GM23338 (cell line): ENCODE measurements around the gene TMPRSS2. TPM values are rescaled to one million over a fixed set of nuclear protein-coding genes. Genes with fewer than 3 reads are reported as not detected.

ENCODE experiments used
- ATAC-seq: fragments of 200-7000 bp; cut with Tn5 transposase; 3 replicates; pipeline ENCODE4 v1.9.1; 2020
- DNase-seq: peaks from one replicate; pipeline ENCODE4 v3.0.0-alpha.2; 2015; ENCODE audit warnings: low spot score
- H2AFZ ChIP-seq: fragments of 200-600 bp; sonication (generic); 2 replicates; pipeline ENCODE4 v1.8.0; 2016; ENCODE audit warnings: antibody characterized with exemption, mild to moderate bottlenecking, moderate library complexity
- H3F3A ChIP-seq: fragments of 200-600 bp; sonication (generic); replicated peaks from 2 replicates; pipeline ENCODE4 v1.8.0; 2017; ENCODE audit warnings: antibody characterized with exemption, mixed run types, low read depth
- H3K27ac ChIP-seq: fragments of 200-600 bp; sonication (generic); 2 replicates; pipeline ENCODE4 v1.6.1; 2016; ENCODE audit warnings: low read depth
- H3K27me3 ChIP-seq: fragments of 200-600 bp; sonication (generic); 2 replicates; pipeline ENCODE4 v1.8.0; 2016; ENCODE audit warnings: mild to moderate bottlenecking, mixed run types, moderate library complexity; ENCODE audit not compliant: insufficient read depth
- H3K36me3 ChIP-seq: fragments of 200-600 bp; sonication (generic); 2 replicates; pipeline ENCODE4 v1.8.0; 2016; ENCODE audit warnings: mild to moderate bottlenecking; ENCODE audit not compliant: insufficient read depth
- H3K4me1 ChIP-seq: fragments of 200-600 bp; sonication (generic); 2 replicates; pipeline ENCODE4 v1.8.0; 2016; ENCODE audit warnings: mild to moderate bottlenecking, moderate library complexity; ENCODE audit not compliant: insufficient read depth
- H3K4me2 ChIP-seq: fragments of 200-600 bp; sonication (generic); 2 replicates; pipeline ENCODE4 v1.7.1; 2017; ENCODE audit warnings: mixed run types
- H3K4me3 ChIP-seq: fragments of 200-600 bp; sonication (generic); 2 replicates; pipeline ENCODE4 v1.6.1; 2016; ENCODE audit warnings: mixed run types
- H3K79me2 ChIP-seq: fragments of 200-600 bp; sonication (generic); replicated peaks from 2 replicates; pipeline ENCODE4 v1.8.0; 2017; ENCODE audit warnings: mild to moderate bottlenecking; ENCODE audit not compliant: insufficient read depth
- H3K9me2 ChIP-seq: fragments of 200-600 bp; sonication (generic); 2 replicates; pipeline ENCODE4 v1.8.0; 2017; ENCODE audit not compliant: insufficient read depth
- H4K20me1 ChIP-seq: fragments of 200-600 bp; sonication (generic); replicated peaks from 2 replicates; pipeline ENCODE4 v1.8.0; 2017; ENCODE audit warnings: mild to moderate bottlenecking; ENCODE audit not compliant: insufficient read depth
- H3K27ac Mint-ChIP-seq: 2 replicates; pipeline ENCODE4 v1.8.0; 2020; ENCODE audit warnings: inconsistent platforms, mild to moderate bottlenecking, moderate library complexity, mixed read lengths
- H3K27me3 Mint-ChIP-seq: 3 replicates; pipeline ENCODE4 v1.8.0; 2022; ENCODE audit warnings: low read depth, mild to moderate bottlenecking, moderate library complexity, mixed read lengths, inconsistent platforms; ENCODE audit not compliant: insufficient read depth, poor library complexity
- H3K36me3 Mint-ChIP-seq: 3 replicates; pipeline ENCODE4 v1.8.0; 2021; ENCODE audit warnings: low read depth, mild to moderate bottlenecking, inconsistent platforms, moderate library complexity, mixed read lengths
- H3K4me1 Mint-ChIP-seq: 3 replicates; pipeline ENCODE4 v1.8.0; 2020; ENCODE audit warnings: mild to moderate bottlenecking, inconsistent platforms, mixed read lengths
- H3K4me3 Mint-ChIP-seq: 3 replicates; pipeline ENCODE4 v1.8.0; 2021; ENCODE audit warnings: moderate library complexity, mild to moderate bottlenecking, inconsistent platforms, mixed read lengths
- H3K9me3 Mint-ChIP-seq: 3 replicates; pipeline ENCODE4 v1.8.0; 2020; ENCODE audit warnings: moderate library complexity, mild to moderate bottlenecking, inconsistent platforms, mixed read lengths
- CREB1 ChIP-seq: fragments of 250-450 bp; sonication (Bioruptor Pico); IDR thresholded peaks from 2 replicates; pipeline ENCODE4 v1.5.0; 2020; ENCODE audit warnings: low read depth, mild to moderate bottlenecking, moderate library complexity
- EZH2 ChIP-seq: fragments of 200-600 bp; sonication (generic); IDR thresholded peaks from one replicate; pipeline ENCODE4 v1.8.0; 2017; ENCODE audit warnings: antibody characterized with exemption, mild to moderate bottlenecking, low read depth; ENCODE audit not compliant: unreplicated experiment
- EZH2phosphoT487 ChIP-seq: fragments of 200-600 bp; sonication (generic); IDR thresholded peaks from one replicate; pipeline ENCODE4 v1.8.1; 2018; ENCODE audit warnings: antibody characterized with exemption; ENCODE audit not compliant: unreplicated experiment
- NANOG ChIP-seq: IDR thresholded peaks from 2 replicates; pipeline ENCODE4 v1.6.1; 2016; ENCODE audit warnings: antibody characterized with exemption, borderline replicate concordance
- ZNF114 ChIP-seq: fragments of 250-450 bp; sonication (Bioruptor Pico); IDR thresholded peaks from 2 replicates; pipeline ENCODE4 v1.5.0; 2020; ENCODE audit warnings: mild to moderate bottlenecking, moderate library complexity
- ZNF331 ChIP-seq: fragments of 250-450 bp; sonication (Bioruptor Pico); IDR thresholded peaks from 2 replicates; pipeline ENCODE4 v1.5.0; 2020; ENCODE audit warnings: low read depth, mild to moderate bottlenecking, moderate library complexity
- polyA plus RNA-seq: library from polyadenylated mRNA; unstranded; fragments of >200 nt; fragmentation: Nextera tagmentation; extraction: Ambion mirVana; gene quantifications from 2 replicates; pipeline ENCODE4 v1.2.1, GENCODE V29; 2016
- total RNA-seq: library from RNA; depleted of rRNA; stranded (reverse); fragments of >200 nt; shearing (Covaris generic); gene quantifications from 2 replicates; pipeline ENCODE4 v1.2.3, GENCODE V29; 2014
- TF ChIP-seq, protein P1 (sequence below), 2 experiments: fragments of 200-600 bp in 1 of 2; sonication (generic) in 1 of 2; conservative IDR thresholded peaks; 2 replicates each; pipeline versions ENCODE4 v1.5.1 to v1.6.1; 2016 to 2017; ENCODE audit warnings: antibody characterized with exemption in 2 of 2, low read depth in 2 of 2, mild to moderate bottlenecking in 2 of 2, moderate library complexity in 1 of 2
- TF ChIP-seq, protein P2 (sequence below): IDR thresholded peaks from one replicate; pipeline ENCODE4 v1.6.1; 2018; ENCODE audit warnings: antibody characterized with exemption; ENCODE audit not compliant: unreplicated experiment
- TF ChIP-seq, protein P3 (sequence below): IDR thresholded peaks from 2 replicates; pipeline ENCODE4 v1.6.1; 2016; ENCODE audit warnings: antibody characterized with exemption
- TF ChIP-seq, protein P4 (sequence below): fragments of 250-450 bp; sonication (Bioruptor Pico); IDR thresholded peaks from 2 replicates; pipeline ENCODE4 v1.5.0; 2020; ENCODE audit warnings: mild to moderate bottlenecking, moderate library complexity

The TMPRSS2 gene
- total and polyA plus RNA-seq, 2 experiments from 2014 or later, result 2.3 to 4.9 TPM

DNA sequence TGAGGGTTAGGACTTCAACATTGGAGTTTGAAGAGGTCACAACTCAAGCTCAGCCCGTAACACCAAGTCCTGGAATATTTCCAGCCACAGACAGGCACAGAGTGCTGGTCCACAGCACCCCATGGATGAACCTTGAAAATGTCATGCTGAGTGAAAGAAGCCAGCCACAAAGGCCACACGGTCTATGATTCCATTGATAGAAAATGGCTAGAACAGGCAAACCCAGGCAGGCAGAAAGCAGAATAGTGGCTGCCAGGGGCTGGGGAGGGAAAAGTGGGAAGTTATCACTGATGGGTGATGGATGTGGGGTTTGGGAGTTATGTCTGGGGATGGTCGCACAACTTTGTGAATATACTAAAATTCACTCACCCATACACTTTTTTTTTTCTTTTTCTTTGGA, 60.6 kb downstream of the TMPRSS2 start:
- H3K4me1 ChIP-seq, result no peaks in the 10 kb centered on the region
- Mint-ChIP-seq H3K4me1 (0 out of 3 replicates have a peak, but pooled peaks cover 4% of the 10 kb centered on the region), H3K27ac (no peak overlapping the region), H3K36me3 (peaks cover 8% of the 10 kb centered on the region; the same call in 1 of the 3 replicates), H3K9me3 (no peaks in the 10 kb centered on the region), H3K4me3 (no peak overlapping the region), H3K27me3 (peaks cover 2% of the 10 kb centered on the region)
- no peak overlapping the region for H3K4me2 ChIP-seq
- H3K36me3 ChIP-seq, result no peaks in the 10 kb centered on the region; the same call in 1 of the 2 replicates
- no peak for DNase-seq
- no peaks in the 10 kb centered on the region for H3K27me3 ChIP-seq
- no peaks in the 10 kb centered on the region for H3K79me2 ChIP-seq
- no peak overlapping the region for H2AFZ ChIP-seq
- peaks cover 7% of the 10 kb centered on the region; the same call in 1 of the 2 replicates for H3K9me2 ChIP-seq
- H3K4me3 ChIP-seq, result no peak overlapping the region
- TF ChIP-seq EZH2, result no peak
- no peak for TF ChIP-seq CREB1 (CRISPR knock-in tag)
- TF ChIP-seq, protein P1, sequence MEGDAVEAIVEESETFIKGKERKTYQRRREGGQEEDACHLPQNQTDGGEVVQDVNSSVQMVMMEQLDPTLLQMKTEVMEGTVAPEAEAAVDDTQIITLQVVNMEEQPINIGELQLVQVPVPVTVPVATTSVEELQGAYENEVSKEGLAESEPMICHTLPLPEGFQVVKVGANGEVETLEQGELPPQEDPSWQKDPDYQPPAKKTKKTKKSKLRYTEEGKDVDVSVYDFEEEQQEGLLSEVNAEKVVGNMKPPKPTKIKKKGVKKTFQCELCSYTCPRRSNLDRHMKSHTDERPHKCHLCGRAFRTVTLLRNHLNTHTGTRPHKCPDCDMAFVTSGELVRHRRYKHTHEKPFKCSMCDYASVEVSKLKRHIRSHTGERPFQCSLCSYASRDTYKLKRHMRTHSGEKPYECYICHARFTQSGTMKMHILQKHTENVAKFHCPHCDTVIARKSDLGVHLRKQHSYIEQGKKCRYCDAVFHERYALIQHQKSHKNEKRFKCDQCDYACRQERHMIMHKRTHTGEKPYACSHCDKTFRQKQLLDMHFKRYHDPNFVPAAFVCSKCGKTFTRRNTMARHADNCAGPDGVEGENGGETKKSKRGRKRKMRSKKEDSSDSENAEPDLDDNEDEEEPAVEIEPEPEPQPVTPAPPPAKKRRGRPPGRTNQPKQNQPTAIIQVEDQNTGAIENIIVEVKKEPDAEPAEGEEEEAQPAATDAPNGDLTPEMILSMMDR (conservative IDR thresholded peaks at IDR 0.05; ENCODE audit: low read depth in 2 of 2), result no peak
- TF ChIP-seq, protein P2, sequence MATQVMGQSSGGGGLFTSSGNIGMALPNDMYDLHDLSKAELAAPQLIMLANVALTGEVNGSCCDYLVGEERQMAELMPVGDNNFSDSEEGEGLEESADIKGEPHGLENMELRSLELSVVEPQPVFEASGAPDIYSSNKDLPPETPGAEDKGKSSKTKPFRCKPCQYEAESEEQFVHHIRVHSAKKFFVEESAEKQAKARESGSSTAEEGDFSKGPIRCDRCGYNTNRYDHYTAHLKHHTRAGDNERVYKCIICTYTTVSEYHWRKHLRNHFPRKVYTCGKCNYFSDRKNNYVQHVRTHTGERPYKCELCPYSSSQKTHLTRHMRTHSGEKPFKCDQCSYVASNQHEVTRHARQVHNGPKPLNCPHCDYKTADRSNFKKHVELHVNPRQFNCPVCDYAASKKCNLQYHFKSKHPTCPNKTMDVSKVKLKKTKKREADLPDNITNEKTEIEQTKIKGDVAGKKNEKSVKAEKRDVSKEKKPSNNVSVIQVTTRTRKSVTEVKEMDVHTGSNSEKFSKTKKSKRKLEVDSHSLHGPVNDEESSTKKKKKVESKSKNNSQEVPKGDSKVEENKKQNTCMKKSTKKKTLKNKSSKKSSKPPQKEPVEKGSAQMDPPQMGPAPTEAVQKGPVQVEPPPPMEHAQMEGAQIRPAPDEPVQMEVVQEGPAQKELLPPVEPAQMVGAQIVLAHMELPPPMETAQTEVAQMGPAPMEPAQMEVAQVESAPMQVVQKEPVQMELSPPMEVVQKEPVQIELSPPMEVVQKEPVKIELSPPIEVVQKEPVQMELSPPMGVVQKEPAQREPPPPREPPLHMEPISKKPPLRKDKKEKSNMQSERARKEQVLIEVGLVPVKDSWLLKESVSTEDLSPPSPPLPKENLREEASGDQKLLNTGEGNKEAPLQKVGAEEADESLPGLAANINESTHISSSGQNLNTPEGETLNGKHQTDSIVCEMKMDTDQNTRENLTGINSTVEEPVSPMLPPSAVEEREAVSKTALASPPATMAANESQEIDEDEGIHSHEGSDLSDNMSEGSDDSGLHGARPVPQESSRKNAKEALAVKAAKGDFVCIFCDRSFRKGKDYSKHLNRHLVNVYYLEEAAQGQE, result no peak
- no peak for TF ChIP-seq EZH2phosphoT487
- TF ChIP-seq, protein P3, sequence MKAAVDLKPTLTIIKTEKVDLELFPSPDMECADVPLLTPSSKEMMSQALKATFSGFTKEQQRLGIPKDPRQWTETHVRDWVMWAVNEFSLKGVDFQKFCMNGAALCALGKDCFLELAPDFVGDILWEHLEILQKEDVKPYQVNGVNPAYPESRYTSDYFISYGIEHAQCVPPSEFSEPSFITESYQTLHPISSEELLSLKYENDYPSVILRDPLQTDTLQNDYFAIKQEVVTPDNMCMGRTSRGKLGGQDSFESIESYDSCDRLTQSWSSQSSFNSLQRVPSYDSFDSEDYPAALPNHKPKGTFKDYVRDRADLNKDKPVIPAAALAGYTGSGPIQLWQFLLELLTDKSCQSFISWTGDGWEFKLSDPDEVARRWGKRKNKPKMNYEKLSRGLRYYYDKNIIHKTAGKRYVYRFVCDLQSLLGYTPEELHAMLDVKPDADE, result no peak
- no peak for TF ChIP-seq ZNF114 (CRISPR knock-in tag)
- no peak for TF ChIP-seq ZNF331 (CRISPR knock-in tag)
- no peak for TF ChIP-seq NANOG
- TF ChIP-seq, protein P4, sequence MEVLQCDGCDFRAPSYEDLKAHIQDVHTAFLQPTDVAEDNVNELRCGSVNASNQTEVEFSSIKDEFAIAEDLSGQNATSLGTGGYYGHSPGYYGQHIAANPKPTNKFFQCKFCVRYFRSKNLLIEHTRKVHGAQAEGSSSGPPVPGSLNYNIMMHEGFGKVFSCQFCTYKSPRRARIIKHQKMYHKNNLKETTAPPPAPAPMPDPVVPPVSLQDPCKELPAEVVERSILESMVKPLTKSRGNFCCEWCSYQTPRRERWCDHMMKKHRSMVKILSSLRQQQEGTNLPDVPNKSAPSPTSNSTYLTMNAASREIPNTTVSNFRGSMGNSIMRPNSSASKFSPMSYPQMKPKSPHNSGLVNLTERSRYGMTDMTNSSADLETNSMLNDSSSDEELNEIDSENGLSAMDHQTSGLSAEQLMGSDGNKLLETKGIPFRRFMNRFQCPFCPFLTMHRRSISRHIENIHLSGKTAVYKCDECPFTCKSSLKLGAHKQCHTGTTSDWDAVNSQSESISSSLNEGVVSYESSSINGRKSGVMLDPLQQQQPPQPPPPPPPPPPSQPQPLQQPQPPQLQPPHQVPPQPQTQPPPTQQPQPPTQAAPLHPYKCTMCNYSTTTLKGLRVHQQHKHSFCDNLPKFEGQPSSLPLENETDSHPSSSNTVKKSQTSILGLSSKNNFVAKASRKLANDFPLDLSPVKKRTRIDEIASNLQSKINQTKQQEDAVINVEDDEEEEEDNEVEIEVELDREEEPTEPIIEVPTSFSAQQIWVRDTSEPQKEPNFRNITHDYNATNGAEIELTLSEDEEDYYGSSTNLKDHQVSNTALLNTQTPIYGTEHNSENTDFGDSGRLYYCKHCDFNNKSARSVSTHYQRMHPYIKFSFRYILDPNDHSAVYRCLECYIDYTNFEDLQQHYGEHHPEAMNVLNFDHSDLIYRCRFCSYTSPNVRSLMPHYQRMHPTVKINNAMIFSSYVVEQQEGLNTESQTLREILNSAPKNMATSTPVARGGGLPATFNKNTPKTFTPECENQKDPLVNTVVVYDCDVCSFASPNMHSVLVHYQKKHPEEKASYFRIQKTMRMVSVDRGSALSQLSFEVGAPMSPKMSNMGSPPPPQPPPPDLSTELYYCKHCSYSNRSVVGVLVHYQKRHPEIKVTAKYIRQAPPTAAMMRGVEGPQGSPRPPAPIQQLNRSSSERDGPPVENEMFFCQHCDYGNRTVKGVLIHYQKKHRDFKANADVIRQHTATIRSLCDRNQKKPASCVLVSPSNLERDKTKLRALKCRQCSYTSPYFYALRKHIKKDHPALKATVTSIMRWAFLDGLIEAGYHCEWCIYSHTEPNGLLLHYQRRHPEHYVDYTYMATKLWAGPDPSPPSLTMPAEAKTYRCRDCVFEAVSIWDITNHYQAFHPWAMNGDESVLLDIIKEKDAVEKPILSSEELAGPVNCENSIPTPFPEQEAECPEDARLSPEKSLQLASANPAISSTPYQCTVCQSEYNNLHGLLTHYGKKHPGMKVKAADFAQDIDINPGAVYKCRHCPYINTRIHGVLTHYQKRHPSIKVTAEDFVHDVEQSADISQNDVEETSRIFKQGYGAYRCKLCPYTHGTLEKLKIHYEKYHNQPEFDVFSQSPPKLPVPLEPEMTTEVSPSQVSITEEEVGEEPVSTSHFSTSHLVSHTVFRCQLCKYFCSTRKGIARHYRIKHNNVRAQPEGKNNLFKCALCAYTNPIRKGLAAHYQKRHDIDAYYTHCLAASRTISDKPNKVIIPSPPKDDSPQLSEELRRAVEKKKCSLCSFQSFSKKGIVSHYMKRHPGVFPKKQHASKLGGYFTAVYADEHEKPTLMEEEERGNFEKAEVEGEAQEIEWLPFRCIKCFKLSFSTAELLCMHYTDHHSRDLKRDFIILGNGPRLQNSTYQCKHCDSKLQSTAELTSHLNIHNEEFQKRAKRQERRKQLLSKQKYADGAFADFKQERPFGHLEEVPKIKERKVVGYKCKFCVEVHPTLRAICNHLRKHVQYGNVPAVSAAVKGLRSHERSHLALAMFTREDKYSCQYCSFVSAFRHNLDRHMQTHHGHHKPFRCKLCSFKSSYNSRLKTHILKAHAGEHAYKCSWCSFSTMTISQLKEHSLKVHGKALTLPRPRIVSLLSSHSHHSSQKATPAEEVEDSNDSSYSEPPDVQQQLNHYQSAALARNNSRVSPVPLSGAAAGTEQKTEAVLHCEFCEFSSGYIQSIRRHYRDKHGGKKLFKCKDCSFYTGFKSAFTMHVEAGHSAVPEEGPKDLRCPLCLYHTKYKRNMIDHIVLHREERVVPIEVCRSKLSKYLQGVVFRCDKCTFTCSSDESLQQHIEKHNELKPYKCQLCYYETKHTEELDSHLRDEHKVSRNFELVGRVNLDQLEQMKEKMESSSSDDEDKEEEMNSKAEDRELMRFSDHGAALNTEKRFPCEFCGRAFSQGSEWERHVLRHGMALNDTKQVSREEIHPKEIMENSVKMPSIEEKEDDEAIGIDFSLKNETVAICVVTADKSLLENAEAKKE (CRISPR knock-in tag), result no peak
- no peak overlapping the region for H3K27ac ChIP-seq
- ATAC-seq, result no peak
- H3F3A ChIP-seq, result no peaks in the 10 kb centered on the region
- H4K20me1 ChIP-seq, result no peaks in the 10 kb centered on the region
